SK-N-SH (cell line): Measurements from ENCODE around the gene NOP9. TPM values are rescaled to one million over a fixed set of nuclear protein-coding genes. Genes with fewer than 3 reads are reported as not detected.

Experiments
- CTCF ChIA-PET: fragments of 300-600, 350-600 bp; formaldehyde crosslinking; extraction: SDS; loops from one replicate; lab custom pipeline; 2021; lab: Yijun Ruan, JAX
- POLR2A ChIA-PET: fragments of 350-600 bp; sonication (Branson Sonifier 250); formaldehyde crosslinking; extraction: SDS; loops from one replicate; lab custom pipeline; 2020; ENCODE audit warnings: antibody characterized with exemption, inconsistent platforms; lab: Yijun Ruan, JAX
- DNase-seq: peaks from one replicate; pipeline ENCODE4 v3.0.0; 2012
- H2AFZ ChIP-seq: fragments of 200-600 bp; sonication (generic); 2 replicates; pipeline ENCODE4 v1.8.1; 2016; ENCODE audit warnings: antibody characterized with exemption, mild to moderate bottlenecking, low read depth
- H3F3A ChIP-seq: fragments of 200-600 bp; sonication (generic); replicated peaks from 2 replicates; pipeline ENCODE3; 2016; ENCODE audit warnings: antibody characterized with exemption, mild to moderate bottlenecking; ENCODE audit not compliant: insufficient read depth
- H3K27ac ChIP-seq, 2 experiments: fragments of 200-500 bp in 1 of 2; fragments of 200-600 bp in 1 of 2; sonication (Bioruptor generic) in 1 of 2; sonication (generic), shearing (Covaris generic) in 1 of 2; 2 replicates each; pipeline versions ENCODE4 v1.5.1 to v1.6.1; 2014 to 2016; ENCODE audit warnings: low read depth in 2 of 2, inconsistent platforms in 1 of 2, low read length in 1 of 2, mild to moderate bottlenecking in 1 of 2, mixed read lengths in 1 of 2
- H3K27me3 ChIP-seq: fragments of 200-600 bp; sonication (generic), shearing (Covaris generic); 2 replicates; pipeline ENCODE4 v1.6.1; 2016; ENCODE audit warnings: mixed run types; ENCODE audit not compliant: insufficient read depth
- H3K36me3 ChIP-seq, 2 experiments: fragments of 200-500 bp in 1 of 2; fragments of 200-600 bp in 1 of 2; sonication (Bioruptor generic) in 1 of 2; sonication (generic) in 1 of 2; replicated peaks in 1 of 2; 2 replicates each; pipeline versions ENCODE3 to v1.5.1; 2014 to 2016; ENCODE audit warnings: low read length in 1 of 2, mild to moderate bottlenecking in 1 of 2; ENCODE audit not compliant: insufficient read depth in 2 of 2, control insufficient read depth in 1 of 2
- H3K4me1 ChIP-seq, 2 experiments: fragments of 200-500 bp in 1 of 2; fragments of 200-600 bp in 1 of 2; sonication (Bioruptor generic) in 1 of 2; sonication (generic), shearing (Covaris generic) in 1 of 2; 2 replicates each; pipeline versions ENCODE4 v1.5.1 to v1.6.1; 2014 to 2016; ENCODE audit warnings: low read depth in 1 of 2, low read length in 1 of 2, mixed run types in 1 of 2; ENCODE audit not compliant: insufficient read depth in 2 of 2, control insufficient read depth in 1 of 2
- H3K4me2 ChIP-seq: fragments of 200-600 bp; sonication (generic), shearing (Covaris generic); 2 replicates; pipeline ENCODE4 v1.6.1; 2017; ENCODE audit warnings: mixed run types
- H3K4me3 ChIP-seq, 2 experiments: fragments of 200-500 bp in 1 of 2; fragments of 200-600 bp in 1 of 2; sonication (Bioruptor generic) in 1 of 2; sonication (generic), shearing (Covaris generic) in 1 of 2; 2 replicates each; pipeline versions ENCODE4 v1.5.1 to v1.8.1; 2014 to 2016; ENCODE audit warnings: low read depth in 2 of 2, inconsistent platforms in 1 of 2, low read length in 1 of 2, mild to moderate bottlenecking in 1 of 2, mixed read lengths in 1 of 2, moderate library complexity in 1 of 2
- H3K79me2 ChIP-seq: fragments of 200-600 bp; sonication (generic); 2 replicates; pipeline ENCODE4 v1.8.1; 2017; ENCODE audit warnings: mild to moderate bottlenecking; ENCODE audit not compliant: insufficient read depth
- H3K9ac ChIP-seq: fragments of 200-600 bp; sonication (generic); 2 replicates; pipeline ENCODE4 v1.6.1; 2017; ENCODE audit warnings: mixed run types
- H3K9me2 ChIP-seq: fragments of 200-600 bp; sonication (generic); 2 replicates; pipeline ENCODE4 v1.6.1; 2017; ENCODE audit warnings: mixed run types
- H3K9me3 ChIP-seq: fragments of 200-600 bp; sonication (generic); 2 replicates; pipeline ENCODE4 v1.6.1; 2017; ENCODE audit warnings: mixed run types, mild to moderate bottlenecking, moderate library complexity
- H4K20me1 ChIP-seq: fragments of 200-600 bp; sonication (generic); 2 replicates; pipeline ENCODE4 v1.6.1; 2017; ENCODE audit warnings: mild to moderate bottlenecking, mixed run types; ENCODE audit not compliant: insufficient read depth
- ELF1 ChIP-seq: IDR thresholded peaks from 2 replicates; pipeline ENCODE4 v1.4.0; 2012
- EZH2phosphoT487 ChIP-seq: fragments of 200-600 bp; sonication (generic); IDR thresholded peaks from 2 replicates; pipeline ENCODE4 v1.6.1; 2017; ENCODE audit warnings: low read depth, mixed run types, mild to moderate bottlenecking, antibody characterized with exemption, moderate library complexity, borderline replicate concordance
- FOSL2 ChIP-seq: IDR thresholded peaks from 2 replicates; pipeline ENCODE4 v1.4.0; 2012; ENCODE audit warnings: low read depth, mild to moderate bottlenecking, moderate library complexity, borderline replicate concordance
- FOXJ3 ChIP-seq: sonication (generic); formaldehyde crosslinking; IDR thresholded peaks from 2 replicates; pipeline ENCODE4 v1.5.1; 2020; ENCODE audit warnings: mild to moderate bottlenecking, missing genetic modification reagents
- FOXM1 ChIP-seq: IDR thresholded peaks from 2 replicates; pipeline ENCODE4 v1.4.0; 2012; ENCODE audit warnings: low read depth, mild to moderate bottlenecking
- GATA2 ChIP-seq: sonication (generic); formaldehyde crosslinking; IDR thresholded peaks from 2 replicates; pipeline ENCODE4 v1.5.0; 2020; ENCODE audit warnings: mild to moderate bottlenecking, missing genetic modification reagents
- MXI1 ChIP-seq: IDR thresholded peaks from 2 replicates; pipeline ENCODE4 v1.6.1; 2012; ENCODE audit warnings: mild to moderate bottlenecking, low read depth, low read length, improper control_type of control experiment
- NFIC ChIP-seq: IDR thresholded peaks from 2 replicates; pipeline ENCODE4 v1.4.0; 2012; ENCODE audit warnings: borderline replicate concordance
- NRF1 ChIP-seq: IDR thresholded peaks from 2 replicates; pipeline ENCODE4 v1.6.1; 2012; ENCODE audit warnings: low read depth, mild to moderate bottlenecking, low read length
- POLR2AphosphoS5 ChIP-seq: IDR thresholded peaks from 2 replicates; pipeline ENCODE4 v1.6.1; 2012; ENCODE audit warnings: low read depth, low read length
- RCOR1 ChIP-seq: fragments of 150-350 bp; IDR thresholded peaks from 2 replicates; pipeline ENCODE4 v1.6.1; 2017; ENCODE audit warnings: antibody characterized with exemption, low read length
- RFX5 ChIP-seq: IDR thresholded peaks from 2 replicates; pipeline ENCODE4 v1.6.1; 2012; ENCODE audit warnings: mild to moderate bottlenecking, improper control_type of control experiment, low read length
- SIN3A ChIP-seq: IDR thresholded peaks from 2 replicates; pipeline ENCODE4 v1.6.1; 2012; ENCODE audit warnings: low read depth, mild to moderate bottlenecking, low read length, moderate library complexity, borderline replicate concordance
- SMC3 ChIP-seq: IDR thresholded peaks from 2 replicates; pipeline ENCODE4 v1.6.1; 2012; ENCODE audit warnings: low read depth, low read length, improper control_type of control experiment
- TCF12 ChIP-seq: IDR thresholded peaks from 2 replicates; pipeline ENCODE4 v1.4.0; 2012
- WGBS: methylation state at CpG from one replicate; pipeline ENCODE4 v1.1.6; 2017; ENCODE audit warnings: low lambda C conversion rate; 5-methylcytosine and 5-hydroxymethylcytosine counted together
- polyA plus RNA-seq, 3 experiments: library from polyadenylated mRNA; depleted of rRNA; stranded (reverse); fragments of >200 nt; gene quantifications; 2 replicates each; pipeline ENCODE4 v1.2.3, GENCODE V29; 2012
- TF ChIP-seq, protein P1 (sequence below): fragments of 200-600 bp; sonication (generic); IDR thresholded peaks from 2 replicates; pipeline ENCODE4 v1.6.1; 2017; ENCODE audit warnings: antibody characterized with exemption, mild to moderate bottlenecking, moderate library complexity
- TF ChIP-seq, protein P2 (sequence below): IDR thresholded peaks from 2 replicates; pipeline ENCODE4 v1.4.0; 2012; ENCODE audit warnings: low read depth
- TF ChIP-seq, protein P3 (sequence below): fragments of 150-350 bp; IDR thresholded peaks from 2 replicates; pipeline ENCODE4 v1.6.1; 2016; ENCODE audit warnings: mild to moderate bottlenecking, low read depth, low read length
- TF ChIP-seq, protein P4 (sequence below): IDR thresholded peaks from 2 replicates; pipeline ENCODE4 v1.6.1; 2012; ENCODE audit warnings: mild to moderate bottlenecking, low read depth, low read length, moderate library complexity

Gene NOP9
- polyA plus RNA-seq, 1 of the 3 experiments (the other 2 are of a cell fraction), result 11.9 TPM

DNA sequence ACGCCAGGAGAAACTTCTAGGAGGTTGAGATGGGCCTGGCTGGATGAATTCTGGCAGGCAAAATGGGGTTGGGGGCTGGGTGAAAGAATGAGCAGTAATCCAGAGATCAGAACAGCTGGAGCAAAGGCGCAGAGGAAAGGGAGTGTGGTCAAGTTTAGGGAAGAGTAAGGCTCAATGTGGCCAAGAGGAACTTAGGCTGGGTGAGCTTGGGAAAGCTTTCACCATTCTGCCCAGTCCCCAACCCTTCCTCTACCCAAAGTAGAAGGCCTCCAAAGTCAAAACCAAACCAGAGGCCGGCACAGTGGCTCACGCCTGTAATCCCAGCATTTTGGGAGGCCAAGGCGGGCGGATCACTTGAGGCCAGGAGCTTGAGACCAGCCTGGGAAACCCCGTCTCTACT lies 18.0 kb upstream of the NOP9 start:
- Histone ChIP-seq H3F3A (no peaks in the 10 kb centered on the region), H3K4me1 (peaks cover 0 to 10% of the 10 kb centered on the region in 2 experiments; a peak in 1 of 4 replicates), H3K9ac (no peak overlapping the region), H3K27me3 (no peaks in the 10 kb centered on the region), H3K9me3 (no peaks in the 10 kb centered on the region), H3K4me3 (no peak overlapping the region), H3K36me3 (no peaks in the 10 kb centered on the region), H4K20me1 (no peaks in the 10 kb centered on the region), H3K27ac (no peak overlapping the region), H3K79me2 (no peaks in the 10 kb centered on the region), H3K9me2 (no peaks in the 10 kb centered on the region), H3K4me2 (no peak overlapping the region), H2AFZ (no peak overlapping the region)
- no peak for DNase-seq
- WGBS, result 87% methylated on average over 7 of the region's 7 CpGs
- CTCF ChIA-PET, result interaction anchor here (1.0 to 8.9 kb wide), 6 partner anchors 10 to 150 kb away, joined by 3 to 87 read pairs (median 14); partner anchors contain the start of genes CIDEB, DHRS1, NOP9 and RABGGTA
- POLR2A ChIA-PET, result no interaction called here
- no peak for TF ChIP-seq SIN3A
- TF ChIP-seq, protein P1, sequence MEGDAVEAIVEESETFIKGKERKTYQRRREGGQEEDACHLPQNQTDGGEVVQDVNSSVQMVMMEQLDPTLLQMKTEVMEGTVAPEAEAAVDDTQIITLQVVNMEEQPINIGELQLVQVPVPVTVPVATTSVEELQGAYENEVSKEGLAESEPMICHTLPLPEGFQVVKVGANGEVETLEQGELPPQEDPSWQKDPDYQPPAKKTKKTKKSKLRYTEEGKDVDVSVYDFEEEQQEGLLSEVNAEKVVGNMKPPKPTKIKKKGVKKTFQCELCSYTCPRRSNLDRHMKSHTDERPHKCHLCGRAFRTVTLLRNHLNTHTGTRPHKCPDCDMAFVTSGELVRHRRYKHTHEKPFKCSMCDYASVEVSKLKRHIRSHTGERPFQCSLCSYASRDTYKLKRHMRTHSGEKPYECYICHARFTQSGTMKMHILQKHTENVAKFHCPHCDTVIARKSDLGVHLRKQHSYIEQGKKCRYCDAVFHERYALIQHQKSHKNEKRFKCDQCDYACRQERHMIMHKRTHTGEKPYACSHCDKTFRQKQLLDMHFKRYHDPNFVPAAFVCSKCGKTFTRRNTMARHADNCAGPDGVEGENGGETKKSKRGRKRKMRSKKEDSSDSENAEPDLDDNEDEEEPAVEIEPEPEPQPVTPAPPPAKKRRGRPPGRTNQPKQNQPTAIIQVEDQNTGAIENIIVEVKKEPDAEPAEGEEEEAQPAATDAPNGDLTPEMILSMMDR, result no peak
- TF ChIP-seq TCF12, result no peak
- no peak for TF ChIP-seq GATA2 (CRISPR knock-in tag)
- no peak for TF ChIP-seq FOXJ3 (CRISPR knock-in tag)
- no peak for TF ChIP-seq NFIC
- TF ChIP-seq RCOR1, result no peak
- no peak for TF ChIP-seq FOXM1
- TF ChIP-seq RFX5, result no peak
- no peak for TF ChIP-seq POLR2AphosphoS5
- no peak for TF ChIP-seq SMC3
- TF ChIP-seq, protein P2, sequence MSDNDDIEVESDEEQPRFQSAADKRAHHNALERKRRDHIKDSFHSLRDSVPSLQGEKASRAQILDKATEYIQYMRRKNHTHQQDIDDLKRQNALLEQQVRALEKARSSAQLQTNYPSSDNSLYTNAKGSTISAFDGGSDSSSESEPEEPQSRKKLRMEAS, result no peak
- no peak for TF ChIP-seq NRF1
- no peak for TF ChIP-seq FOSL2
- no peak for TF ChIP-seq MXI1

DNA sequence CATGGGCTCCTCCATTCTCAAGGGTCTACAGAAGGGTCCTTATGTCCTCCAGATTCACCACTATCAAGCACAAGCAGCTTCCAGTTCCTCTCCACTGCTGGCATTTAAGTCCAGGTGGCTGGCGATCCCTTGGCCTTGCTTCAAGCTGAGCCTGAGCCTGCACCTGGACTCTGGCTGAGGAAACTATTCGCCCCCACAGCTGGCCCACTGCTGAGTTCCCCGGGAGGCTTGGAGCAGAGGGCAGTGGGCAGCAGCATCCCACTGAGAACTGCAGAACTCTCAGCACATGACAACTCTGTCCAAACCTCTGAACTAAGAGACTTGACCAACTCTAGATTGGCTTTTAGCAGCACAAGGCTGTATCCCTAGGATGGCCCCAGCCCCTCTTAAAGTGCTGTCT lies 16.9 kb upstream of the NOP9 start:
- Histone ChIP-seq H3K9me3 (no peaks in the 10 kb centered on the region), H4K20me1 (no peaks in the 10 kb centered on the region)
- TF ChIP-seq, protein P3, sequence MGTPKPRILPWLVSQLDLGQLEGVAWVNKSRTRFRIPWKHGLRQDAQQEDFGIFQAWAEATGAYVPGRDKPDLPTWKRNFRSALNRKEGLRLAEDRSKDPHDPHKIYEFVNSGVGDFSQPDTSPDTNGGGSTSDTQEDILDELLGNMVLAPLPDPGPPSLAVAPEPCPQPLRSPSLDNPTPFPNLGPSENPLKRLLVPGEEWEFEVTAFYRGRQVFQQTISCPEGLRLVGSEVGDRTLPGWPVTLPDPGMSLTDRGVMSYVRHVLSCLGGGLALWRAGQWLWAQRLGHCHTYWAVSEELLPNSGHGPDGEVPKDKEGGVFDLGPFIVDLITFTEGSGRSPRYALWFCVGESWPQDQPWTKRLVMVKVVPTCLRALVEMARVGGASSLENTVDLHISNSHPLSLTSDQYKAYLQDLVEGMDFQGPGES, result no peak
- TF ChIP-seq, protein P4, sequence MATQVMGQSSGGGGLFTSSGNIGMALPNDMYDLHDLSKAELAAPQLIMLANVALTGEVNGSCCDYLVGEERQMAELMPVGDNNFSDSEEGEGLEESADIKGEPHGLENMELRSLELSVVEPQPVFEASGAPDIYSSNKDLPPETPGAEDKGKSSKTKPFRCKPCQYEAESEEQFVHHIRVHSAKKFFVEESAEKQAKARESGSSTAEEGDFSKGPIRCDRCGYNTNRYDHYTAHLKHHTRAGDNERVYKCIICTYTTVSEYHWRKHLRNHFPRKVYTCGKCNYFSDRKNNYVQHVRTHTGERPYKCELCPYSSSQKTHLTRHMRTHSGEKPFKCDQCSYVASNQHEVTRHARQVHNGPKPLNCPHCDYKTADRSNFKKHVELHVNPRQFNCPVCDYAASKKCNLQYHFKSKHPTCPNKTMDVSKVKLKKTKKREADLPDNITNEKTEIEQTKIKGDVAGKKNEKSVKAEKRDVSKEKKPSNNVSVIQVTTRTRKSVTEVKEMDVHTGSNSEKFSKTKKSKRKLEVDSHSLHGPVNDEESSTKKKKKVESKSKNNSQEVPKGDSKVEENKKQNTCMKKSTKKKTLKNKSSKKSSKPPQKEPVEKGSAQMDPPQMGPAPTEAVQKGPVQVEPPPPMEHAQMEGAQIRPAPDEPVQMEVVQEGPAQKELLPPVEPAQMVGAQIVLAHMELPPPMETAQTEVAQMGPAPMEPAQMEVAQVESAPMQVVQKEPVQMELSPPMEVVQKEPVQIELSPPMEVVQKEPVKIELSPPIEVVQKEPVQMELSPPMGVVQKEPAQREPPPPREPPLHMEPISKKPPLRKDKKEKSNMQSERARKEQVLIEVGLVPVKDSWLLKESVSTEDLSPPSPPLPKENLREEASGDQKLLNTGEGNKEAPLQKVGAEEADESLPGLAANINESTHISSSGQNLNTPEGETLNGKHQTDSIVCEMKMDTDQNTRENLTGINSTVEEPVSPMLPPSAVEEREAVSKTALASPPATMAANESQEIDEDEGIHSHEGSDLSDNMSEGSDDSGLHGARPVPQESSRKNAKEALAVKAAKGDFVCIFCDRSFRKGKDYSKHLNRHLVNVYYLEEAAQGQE, result no peak
- TF ChIP-seq ELF1, result no peak
- no peak for TF ChIP-seq EZH2phosphoT487
- no peak for TF ChIP-seq FOXM1
- TF ChIP-seq, all 33 proteins: peak for 0
- Histone ChIP-seq H3K9me2 (no peaks in the 10 kb centered on the region), H3F3A (no peaks in the 10 kb centered on the region), H3K79me2 (no peaks in the 10 kb centered on the region), H3K9ac (no peak overlapping the region), H3K27ac (no peak overlapping the region), H2AFZ (no peak overlapping the region), H3K4me3 (no peak overlapping the region), H3K27me3 (no peaks in the 10 kb centered on the region), H3K36me3 (no peaks in the 10 kb centered on the region), H3K4me2 (no peak overlapping the region), H3K4me1 (peaks cover 0 to 10% of the 10 kb centered on the region in 2 experiments; a peak in 1 of 4 replicates)
- DNase-seq, result no peak
- ChIA-PET POLR2A (interaction anchor here (1.2 kb wide), 2 partner anchors 12 to 41 kb away, joined by 4 to 5 read pairs; partner anchors contain the start of genes RABGGTA and TINF2), CTCF (interaction anchor here (2.0 to 8.9 kb wide), 4 partner anchors 9 to 40 kb away, joined by 10 to 87 read pairs (median 33); partner anchors contain the start of genes CIDEB, DHRS1, NOP9 and TINF2)
- WGBS, result 52% methylated on average over 3 of the region's 3 CpGs
